Stimulated activated naive CD4-positive, alpha-beta T cell treated with Interleukin-2 at 50 U/mL for 16 hours (primary cell): ENCODE measurements around the gene ADSL.
"Not testable (repeated sequence)": the region's sequence is repeated elsewhere in the genome, so short reads cannot be mapped to it uniquely, and the experiment has no call there.

Experiments
- DNase-seq: peaks from one replicate; lab custom pipeline; 2025; lab: John Stamatoyannopoulos, UW

The ADSL gene

DNA sequence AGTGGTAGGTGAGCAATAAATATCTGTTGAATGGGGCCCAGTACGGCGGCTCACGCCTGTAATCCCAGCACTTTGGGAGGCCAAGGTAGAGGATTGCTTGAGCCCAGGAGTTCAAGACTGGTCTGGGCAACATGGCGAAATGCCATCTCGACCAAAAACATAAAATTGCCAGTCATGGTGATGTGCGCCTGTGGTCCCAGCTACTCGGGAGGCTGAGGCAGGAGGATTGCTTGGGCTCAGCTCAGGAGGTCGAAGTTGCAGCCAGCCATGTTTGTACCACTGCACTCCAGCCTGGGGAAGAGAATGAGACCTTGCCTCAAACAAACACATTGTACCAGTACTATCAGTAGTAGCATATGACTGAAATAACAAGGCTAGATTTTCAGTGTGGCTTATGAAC lies 28.3 kb downstream of the ADSL start:
- DNase-seq, result no peak

DNA sequence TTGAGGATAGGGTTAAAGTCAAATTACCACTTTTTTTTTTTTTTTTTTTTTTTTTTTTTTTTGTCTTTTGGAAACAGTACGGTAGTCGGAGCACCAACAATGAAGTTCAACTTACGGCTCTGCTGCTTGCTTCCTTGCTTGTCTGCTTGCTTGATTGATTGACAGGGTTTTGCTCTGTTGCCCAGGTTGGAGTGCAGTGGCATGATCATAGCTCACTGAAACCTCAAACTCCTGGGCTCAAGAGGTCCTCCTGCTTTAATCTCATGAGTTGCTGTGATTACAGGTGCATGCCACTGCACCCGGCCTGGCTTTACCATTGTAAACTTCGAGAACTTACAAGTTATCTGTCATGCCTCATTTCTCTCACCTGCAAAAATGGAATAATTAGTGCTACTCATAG lies 29.8 kb downstream of the ADSL start:
- no peak for DNase-seq

GRCh38 chr22:40377931-40378330 lies 31.6 kb downstream of the ADSL start:
- no peak for DNase-seq

- DNase-seq, result not testable (repeated sequence)
These were observed 32.1 kb downstream of the ADSL start for GRCh38 chr22:40378448-40378847.

- DNase-seq, result no peak
These were observed 35.2 kb downstream of the ADSL start for GRCh38 chr22:40381461-40381860.

DNA sequence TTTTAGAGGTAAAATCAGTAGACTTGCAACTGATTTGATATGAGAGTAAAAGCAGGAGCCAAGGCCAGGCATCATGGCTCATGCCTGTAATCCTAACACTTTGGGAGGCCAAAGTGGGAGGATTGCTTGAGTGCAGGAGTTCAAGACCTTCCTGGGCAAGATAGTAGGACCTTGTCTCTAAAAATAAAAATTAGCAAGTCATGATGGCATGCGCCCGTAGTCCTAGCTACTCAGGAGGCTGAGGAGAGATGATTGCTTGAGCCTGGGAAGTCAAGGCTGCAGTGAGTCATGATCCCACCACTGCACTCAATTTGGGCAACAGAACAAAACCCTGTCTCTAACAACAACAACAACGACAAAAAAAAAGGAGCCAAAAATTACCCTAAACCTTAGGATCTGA lies 37.6 kb downstream of the ADSL start:
- DNase-seq, result no peak

- DNase-seq, result no peak
These were observed 38.9 kb downstream of the ADSL start for GRCh38 chr22:40385036-40385782.

- no peak for DNase-seq
These were observed 41.4 kb downstream of the ADSL start for GRCh38 chr22:40387746-40388145.

- no peak for DNase-seq
These were observed 41.9 kb downstream of the ADSL start for GRCh38 chr22:40388231-40388630.

DNA sequence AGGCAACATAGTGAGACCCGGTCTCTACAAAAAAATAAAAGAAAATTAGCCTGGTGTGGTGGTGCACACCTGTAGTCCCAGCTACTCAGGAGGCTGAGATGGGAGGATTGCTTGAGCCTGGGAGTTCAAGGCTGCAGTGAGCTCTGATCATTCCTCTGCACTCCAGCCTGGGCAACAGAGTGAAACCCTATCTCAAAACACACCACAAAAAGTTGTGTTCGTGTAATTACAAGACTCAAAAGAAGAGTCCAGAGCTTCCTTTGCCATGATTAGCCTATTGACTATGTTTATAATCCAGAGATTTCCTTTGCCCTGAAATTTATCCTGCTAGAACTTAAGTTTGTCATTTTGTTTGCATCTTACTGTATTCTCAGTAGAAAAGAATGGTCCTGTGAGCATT lies 45.1 kb downstream of the ADSL start:
- DNase-seq, result no peak

GRCh38 chr22:40392618-40393017 lies 46.3 kb downstream of the ADSL start:
- no peak for DNase-seq

- no peak for DNase-seq
These were observed 48.3 kb downstream of the ADSL start for GRCh38 chr22:40394607-40395006.

DNA sequence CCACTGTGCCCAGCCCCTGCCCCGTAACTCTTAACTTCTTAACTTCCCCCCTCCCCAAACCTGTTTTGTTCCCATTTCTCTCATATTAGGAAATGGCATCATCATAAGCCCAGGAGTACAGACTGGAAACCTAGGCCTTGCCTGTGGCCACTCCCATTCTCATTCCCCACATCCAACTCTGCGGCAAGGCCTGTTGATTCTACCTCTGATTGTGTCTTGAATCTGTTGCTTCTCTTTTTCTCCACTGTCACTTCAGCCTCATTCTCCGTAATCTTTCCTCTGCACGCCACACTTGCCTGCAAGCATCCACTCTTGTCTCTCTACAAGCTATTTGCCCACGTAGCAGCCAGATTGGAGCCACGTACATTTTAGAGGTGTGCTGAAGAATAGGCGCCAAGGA lies 49.3 kb downstream of the ADSL start:
- DNase-seq, result no peak

DNA sequence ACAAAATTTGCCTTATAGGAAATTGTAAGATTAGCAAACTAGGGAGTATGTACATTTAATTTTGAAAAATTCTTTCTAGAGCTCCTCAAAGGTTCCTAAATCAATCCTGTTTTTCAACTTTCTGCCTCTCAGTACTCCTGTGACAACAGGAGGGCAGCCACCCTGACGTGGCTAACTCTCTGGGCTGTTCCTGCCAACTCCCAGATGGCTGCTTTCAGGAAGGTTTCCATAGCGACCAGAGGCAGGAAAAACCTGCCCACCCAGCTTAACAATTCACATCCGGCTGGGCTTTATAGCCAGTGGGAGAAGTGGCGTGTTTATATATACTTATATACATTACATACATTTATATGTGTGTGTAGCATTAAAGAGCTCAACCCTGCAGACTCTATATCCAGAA lies 50.6 kb downstream of the ADSL start:
- no peak for DNase-seq

DNA sequence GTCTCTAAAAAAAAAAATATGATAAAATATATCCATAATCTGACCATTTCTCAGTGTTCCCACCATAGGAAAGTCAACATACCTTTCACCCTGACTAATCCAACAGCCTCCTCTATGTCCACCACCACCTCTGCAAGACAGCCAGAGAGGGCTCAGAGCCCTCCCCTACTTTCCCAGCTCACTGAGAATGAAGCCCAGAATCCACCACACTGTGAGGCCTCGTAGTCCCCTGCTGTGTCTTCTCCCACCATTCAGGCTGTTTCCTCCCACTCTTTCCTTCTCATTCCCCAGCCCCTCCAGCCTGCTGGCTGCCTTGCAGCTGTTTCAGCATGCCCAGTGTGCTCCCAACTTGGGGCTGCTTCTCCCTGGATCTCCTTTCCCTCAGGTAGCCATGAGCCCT lies 51.1 kb downstream of the ADSL start:
- no peak for DNase-seq

GRCh38 chr22:40399621-40400020 lies 53.3 kb downstream of the ADSL start:
- no peak for DNase-seq

DNA sequence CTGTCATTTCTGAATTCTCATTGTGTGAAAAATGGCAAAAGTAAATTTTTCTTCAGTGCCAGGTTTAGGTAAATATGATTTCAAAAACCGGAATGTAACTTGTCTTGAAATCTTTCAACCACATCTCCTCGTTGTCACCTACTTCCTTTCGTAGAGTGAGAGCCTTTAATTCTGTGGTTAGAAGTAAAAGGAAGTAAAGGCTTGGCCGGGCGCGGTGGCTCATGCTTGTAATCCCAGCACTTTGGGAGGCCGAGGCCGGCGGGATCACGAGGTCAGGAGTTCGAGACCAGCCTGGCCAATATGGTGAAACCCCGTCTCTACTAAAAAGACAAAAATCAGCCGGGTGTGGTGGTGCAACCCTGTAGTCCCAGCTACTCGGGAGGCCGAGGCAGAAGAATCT lies 53.9 kb downstream of the ADSL start:
- no peak for DNase-seq

DNA sequence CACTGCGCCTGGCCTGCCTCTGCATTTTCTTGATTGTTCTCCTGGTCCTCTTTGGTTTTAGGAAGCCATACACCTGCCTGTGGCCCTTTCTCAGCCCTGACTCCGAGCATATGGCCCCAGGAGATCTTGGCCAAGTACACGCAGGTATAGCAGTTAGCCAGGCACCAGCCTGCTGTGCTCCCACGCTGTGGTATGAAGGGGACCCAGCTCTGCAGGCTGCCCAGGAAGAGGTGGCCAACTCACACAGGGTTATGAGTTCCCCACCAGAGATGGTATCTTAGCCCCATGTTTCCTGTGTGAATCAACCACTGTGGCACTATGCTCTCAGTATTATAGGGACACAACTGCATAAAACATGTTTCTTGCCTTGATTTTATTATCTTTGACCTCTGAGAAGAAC lies 55.2 kb downstream of the ADSL start:
- peak; percentile 30 for DNase-seq

- no peak for DNase-seq
These were observed 55.7 kb downstream of the ADSL start for GRCh38 chr22:40401981-40402406.

- no peak for DNase-seq
These were observed 56.8 kb downstream of the ADSL start for GRCh38 chr22:40403141-40403540.

DNA sequence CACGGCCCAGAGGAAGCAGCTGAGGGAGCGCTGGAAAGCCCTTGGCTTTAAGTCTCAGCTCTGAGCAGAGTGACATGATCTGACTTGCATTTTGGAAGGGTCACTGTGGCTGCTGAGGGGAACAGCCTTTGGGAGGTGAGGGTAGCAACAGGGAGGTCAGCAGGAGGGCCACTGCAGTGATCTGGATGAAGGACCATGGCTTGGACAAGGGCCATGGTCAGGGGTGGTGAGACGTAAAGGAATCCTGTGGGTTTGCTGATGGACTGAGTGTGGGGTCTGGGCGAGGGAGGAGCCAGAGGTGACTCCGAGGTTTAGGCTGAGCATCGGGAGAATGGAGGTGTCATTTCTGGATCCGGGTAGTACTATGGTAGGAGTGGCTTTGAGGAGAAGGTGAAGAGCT lies 57.4 kb downstream of the ADSL start:
- DNase-seq, result no peak

GRCh38 chr22:40404251-40405177 lies 58.2 kb downstream of the ADSL start:
- no peak for DNase-seq
